Stimulated activated CD4-positive, alpha-beta T cell treated with anti-CD3 and anti-CD28 coated beads, Interleukin-2, amount 100 ng/mL, for 4 hours (primary cell): ENCODE results near the gene RPS6KC1.
"Not testable (repeated sequence)": the region's sequence is repeated elsewhere in the genome, so short reads cannot be mapped to it uniquely, and the experiment has no call there.

ENCODE experiments used
- DNase-seq: peaks from one replicate; pipeline ENCODE4 v3.0.0-alpha.2; 2020; ENCODE audit warnings: low read depth

The RPS6KC1 gene

GRCh38 chr1:213054733-213055591, 3.9 kb downstream of the RPS6KC1 start:
- no peak for DNase-seq

DNA sequence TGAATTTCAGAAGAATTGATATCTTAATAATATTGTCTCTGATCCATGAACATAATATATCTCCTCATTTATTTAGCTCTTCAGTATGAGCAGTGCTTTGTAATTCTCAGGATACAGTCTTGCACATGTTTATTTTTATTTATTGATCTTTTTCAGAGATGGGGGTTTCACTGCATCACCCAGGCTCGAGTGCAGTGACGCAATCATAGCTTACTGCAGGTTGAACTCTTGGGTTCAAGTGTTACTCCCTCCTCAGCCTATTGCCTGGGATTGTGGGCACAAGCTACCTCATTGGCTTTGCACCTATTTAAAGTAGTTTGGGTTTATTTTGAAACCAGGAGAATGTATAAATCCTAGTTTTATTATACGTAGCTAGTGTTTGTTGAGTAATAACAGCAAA, 4.7 kb downstream of the RPS6KC1 start:
- no peak for DNase-seq

GRCh38 chr1:213057264-213058059, 6.4 kb downstream of the RPS6KC1 start:
- DNase-seq = no peak

- no peak for DNase-seq
Observed at GRCh38 chr1:213060836-213061235, 9.8 kb downstream of the RPS6KC1 start.

- DNase-seq = no peak
Observed at GRCh38 chr1:213061263-213061662, 10.2 kb downstream of the RPS6KC1 start.

GRCh38 chr1:213065800-213066199, 14.8 kb downstream of the RPS6KC1 start:
- DNase-seq = no peak

DNA sequence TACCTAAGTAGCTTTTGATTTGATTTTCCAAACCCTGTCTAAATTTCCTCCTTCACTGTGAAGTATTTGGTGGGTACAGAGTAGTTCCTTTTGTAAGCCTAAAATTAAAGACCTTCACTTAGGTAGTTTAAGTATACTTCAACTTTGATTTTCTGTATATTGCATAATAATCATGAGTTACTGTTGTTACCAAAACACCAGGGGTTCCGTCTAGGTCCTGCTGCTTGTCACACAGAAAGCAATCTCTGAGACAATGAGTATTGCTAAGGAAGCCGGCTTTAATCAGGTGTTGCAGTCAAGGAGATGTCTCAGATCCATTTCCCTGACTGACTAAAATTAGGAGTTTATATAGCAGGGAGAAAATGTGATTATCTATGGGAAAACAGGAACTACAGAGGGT, 15.3 kb downstream of the RPS6KC1 start:
- DNase-seq = no peak

DNA sequence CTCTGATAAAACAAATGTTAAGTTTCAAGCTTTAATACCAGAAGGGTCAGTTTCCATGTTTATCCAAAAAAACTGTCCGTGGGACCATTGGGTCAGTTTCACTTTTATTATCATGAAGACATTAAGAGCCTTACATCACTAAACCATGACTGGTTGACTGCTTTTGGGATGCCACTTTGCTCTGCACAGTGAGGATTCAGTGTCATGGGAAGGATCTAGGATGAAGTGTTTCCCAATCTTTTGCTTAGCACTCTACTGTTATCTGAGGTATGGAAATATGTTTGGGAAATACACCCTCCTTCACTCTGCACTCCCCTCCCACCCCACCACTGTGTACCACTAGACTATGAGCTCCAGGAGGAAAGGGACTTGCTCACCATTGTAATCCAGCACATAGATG, 16.3 kb downstream of the RPS6KC1 start:
- no peak for DNase-seq

- no peak for DNase-seq
Observed at GRCh38 chr1:213070406-213070805, 19.4 kb downstream of the RPS6KC1 start.

- DNase-seq = no peak
Observed at GRCh38 chr1:213075725-213076124, 24.7 kb downstream of the RPS6KC1 start.

DNA sequence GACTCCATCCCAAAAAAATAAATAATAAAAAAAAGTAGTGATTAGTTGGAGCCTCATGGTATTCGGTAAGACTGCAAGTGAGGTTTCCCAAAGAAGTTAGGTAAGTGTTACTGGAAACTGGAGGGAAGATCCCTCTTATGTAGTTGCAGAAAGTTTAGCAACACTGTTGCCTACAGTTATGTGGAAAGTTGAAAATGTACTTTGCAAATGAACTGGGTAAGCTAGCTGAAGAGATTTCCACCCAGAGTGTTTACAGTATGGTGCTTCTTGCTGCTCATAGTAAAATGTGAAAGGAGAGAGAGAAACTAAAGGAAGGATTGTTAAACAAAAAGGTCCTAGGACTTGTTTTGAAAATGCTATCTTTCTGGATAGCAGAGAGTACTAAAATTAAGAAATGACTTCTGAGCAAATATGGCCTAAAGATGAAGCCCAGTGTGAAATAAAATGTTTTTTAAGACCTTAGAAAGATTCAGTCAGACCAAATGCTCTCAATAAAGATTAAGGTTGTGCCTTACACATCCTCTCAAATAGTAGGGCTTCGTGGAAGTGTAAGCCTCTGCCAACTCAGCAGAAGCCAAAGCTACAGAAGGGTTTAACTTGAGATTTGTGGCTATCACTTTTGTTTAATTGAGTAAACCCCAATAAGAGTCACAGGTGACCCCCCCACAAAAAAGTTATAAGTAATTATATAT, 31.5 kb downstream of the RPS6KC1 start:
- no peak for DNase-seq

DNA sequence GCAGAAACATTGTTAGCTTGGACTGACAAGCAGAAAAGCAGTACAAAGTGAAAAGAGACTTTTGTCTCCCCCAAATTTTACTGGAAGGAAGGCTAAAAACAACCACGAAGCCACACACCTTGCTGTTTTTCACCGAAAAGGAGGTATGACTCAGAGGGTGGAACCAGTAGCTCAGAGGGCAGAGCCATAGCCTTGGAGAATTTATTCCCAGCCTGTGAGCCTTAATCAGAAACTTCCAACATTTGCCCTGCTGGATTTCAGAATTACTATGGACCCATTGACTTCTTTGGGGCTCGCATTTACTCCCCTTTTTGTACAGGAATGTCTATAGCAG, 32.0 kb downstream of the RPS6KC1 start:
- no peak for DNase-seq

DNA sequence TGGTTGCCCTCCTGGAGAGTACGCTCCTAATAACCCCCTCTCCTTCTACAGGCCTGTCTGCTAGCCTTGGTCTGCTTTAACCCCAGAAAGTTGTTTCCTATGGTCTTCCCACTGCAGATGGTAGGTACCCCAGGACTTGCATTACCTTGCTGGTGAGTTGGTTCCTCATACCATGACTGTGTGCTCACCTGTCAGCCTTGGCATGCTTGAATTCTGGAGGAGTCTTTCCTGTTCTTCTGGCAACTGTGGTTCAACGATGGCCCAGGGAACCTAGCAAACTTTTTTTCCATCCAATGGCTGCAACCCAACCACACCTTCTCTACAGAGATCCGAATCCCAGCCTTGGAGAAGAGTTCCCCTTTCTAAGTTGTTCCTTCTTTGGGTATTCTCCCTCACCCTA, 36.9 kb downstream of the RPS6KC1 start:
- DNase-seq = no peak

DNA sequence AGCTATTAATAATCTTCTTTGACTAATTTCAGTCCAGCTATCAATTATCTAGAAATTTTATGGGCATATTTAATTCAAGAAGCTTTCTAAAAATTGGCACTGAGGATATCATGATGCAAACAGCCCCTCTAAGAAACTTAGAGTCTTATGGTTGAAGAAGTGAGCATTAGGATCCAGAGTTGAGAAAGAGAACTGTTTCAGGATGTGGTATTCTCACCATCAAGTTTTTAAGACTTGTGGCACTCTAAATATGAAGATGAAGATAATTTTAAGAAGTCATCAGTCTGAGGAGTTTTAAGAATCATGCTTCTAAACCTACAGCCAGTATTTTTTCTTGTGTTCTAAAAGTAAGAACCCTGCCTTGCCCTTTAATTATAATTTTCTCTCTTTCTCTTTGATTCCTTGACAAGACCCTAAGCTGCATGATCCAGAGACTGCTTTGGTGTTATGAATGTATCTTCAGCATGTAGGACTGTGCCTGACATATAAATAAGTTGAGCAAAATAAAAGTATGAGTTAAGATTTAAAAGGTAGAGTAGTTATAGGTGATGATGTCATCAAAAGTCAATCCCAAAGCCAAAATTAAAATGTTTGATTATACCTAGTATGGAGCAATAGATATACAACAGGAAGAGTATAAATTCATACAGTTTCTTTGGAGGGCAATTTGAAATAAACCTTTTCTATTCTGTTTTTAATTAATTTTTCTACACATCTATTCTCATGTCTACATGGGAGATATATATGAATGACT, 39.1 kb downstream of the RPS6KC1 start:
- DNase-seq = no peak

DNA sequence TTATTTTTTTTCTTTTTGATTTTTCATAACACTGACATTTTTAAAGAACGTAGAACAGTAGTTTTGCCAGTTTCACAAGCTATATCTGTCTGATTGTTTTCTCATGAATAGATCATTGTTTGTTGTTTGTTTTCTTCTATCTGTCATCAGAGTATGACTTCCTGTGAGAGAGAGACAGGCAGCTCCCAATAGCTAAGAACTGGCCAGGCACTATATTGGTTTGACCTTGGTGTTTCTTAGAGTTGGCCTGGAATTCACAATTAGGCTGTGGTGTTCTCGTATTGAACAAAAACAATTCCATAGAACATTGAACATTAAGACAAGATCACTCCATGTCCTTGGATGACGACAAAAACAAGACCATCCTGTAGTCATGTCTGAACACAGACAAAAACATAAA, 43.4 kb downstream of the RPS6KC1 start:
- no peak for DNase-seq

GRCh38 chr1:213095467-213095866, 44.4 kb downstream of the RPS6KC1 start:
- DNase-seq = no peak

GRCh38 chr1:213099682-213100399, 48.8 kb downstream of the RPS6KC1 start:
- no peak for DNase-seq

DNA sequence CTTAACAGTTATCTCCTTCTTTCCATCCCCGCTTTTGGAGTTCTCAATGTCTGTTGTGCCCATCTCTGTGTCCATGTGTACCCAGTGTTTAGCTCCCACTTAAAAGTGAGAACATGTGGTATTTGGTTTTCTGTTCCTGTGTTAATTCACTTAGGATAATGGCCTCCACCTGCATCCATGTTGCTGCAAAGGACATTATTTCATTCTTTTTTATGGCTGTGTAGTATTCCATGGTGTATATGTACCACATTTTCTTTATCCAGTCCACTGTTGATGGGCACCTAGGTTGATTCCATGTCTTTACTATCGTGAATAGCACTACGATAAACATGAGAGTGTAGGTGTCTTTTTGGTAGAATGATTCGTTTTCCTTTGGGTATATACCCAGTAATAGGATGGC, 49.5 kb downstream of the RPS6KC1 start:
- DNase-seq = not testable (repeated sequence)

GRCh38 chr1:213103377-213104306, 52.6 kb downstream of the RPS6KC1 start:
- DNase-seq = no peak

DNA sequence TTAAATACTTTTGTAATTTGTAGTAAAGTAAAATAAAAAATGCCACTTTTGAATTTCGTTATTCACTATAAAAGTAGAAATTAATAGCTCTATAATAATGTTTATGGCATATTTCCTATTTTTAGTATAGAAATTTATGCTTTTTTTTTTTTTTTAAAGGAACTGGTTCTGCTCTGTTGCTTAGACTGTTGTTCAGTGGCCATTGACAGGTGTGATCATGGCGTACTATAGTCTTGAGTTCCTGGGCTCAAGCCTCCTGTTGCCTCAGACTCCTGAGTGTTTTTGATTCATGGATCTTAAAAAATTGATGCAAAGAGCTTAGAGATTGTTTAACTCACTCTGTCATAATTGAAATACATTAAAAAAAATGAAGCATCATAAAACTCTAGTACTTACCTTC, 53.6 kb downstream of the RPS6KC1 start:
- DNase-seq = no peak
